ENCODE measurements around the gene PID1.

Gene PID1

GRCh38 chr2:229153267-229153666 is 117.8 kb downstream of the PID1 start:
- in situ Hi-C loops (cut with MboI; ENCODE audit: low sequenced_read_pairs, unreplicated experiment), result no loop called here
- DNase-seq (ENCODE audit: low spot score), result no peak
- TF ChIP-seq CTCF (IDR thresholded peaks at IDR 0.05; ENCODE audit: borderline replicate concordance, control extremely low read depth, extremely low read depth, insufficient read depth, missing control alignments), result no peak

- no peak for TF ChIP-seq CTCF (IDR thresholded peaks at IDR 0.05; ENCODE audit: borderline replicate concordance, control extremely low read depth, extremely low read depth, insufficient read depth, missing control alignments)
- DNase-seq (ENCODE audit: low spot score), result no peak
- in situ Hi-C loops (cut with MboI; ENCODE audit: low sequenced_read_pairs, unreplicated experiment), result no loop called here
Measured at GRCh38 chr2:229152674-229153073, 118.4 kb downstream of the PID1 start.

DNA sequence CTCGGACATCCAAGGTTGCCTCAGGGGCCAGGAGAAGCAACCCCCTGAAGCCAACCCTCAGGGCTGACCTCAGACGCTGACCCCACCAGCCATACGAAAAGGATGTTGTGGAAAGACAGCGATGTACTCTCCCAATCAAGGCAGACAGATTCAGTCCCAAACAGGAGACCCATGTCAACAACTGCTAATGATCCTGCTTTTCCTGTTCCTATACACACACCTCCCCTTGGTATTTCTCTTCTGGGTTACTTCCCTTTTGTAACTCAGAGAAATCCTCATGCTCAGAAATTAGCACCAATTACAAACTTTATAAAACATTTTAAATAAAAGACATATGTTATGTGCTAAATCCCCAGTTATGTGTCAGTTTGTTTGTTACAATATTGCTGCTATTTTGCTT is 120.8 kb downstream of the PID1 start:
- no peak for DNase-seq (ENCODE audit: low spot score)
- no peak for TF ChIP-seq CTCF (IDR thresholded peaks at IDR 0.05; ENCODE audit: borderline replicate concordance, control extremely low read depth, extremely low read depth, insufficient read depth, missing control alignments)
- in situ Hi-C loops (cut with MboI; ENCODE audit: low sequenced_read_pairs, unreplicated experiment), result no loop called here

GRCh38 chr2:229141424-229142025 is 129.6 kb downstream of the PID1 start:
- DNase-seq (ENCODE audit: low spot score), result no peak
- in situ Hi-C loops (cut with MboI; ENCODE audit: low sequenced_read_pairs, unreplicated experiment), result no loop called here
- no peak for TF ChIP-seq CTCF (IDR thresholded peaks at IDR 0.05; ENCODE audit: borderline replicate concordance, control extremely low read depth, extremely low read depth, insufficient read depth, missing control alignments)

DNA sequence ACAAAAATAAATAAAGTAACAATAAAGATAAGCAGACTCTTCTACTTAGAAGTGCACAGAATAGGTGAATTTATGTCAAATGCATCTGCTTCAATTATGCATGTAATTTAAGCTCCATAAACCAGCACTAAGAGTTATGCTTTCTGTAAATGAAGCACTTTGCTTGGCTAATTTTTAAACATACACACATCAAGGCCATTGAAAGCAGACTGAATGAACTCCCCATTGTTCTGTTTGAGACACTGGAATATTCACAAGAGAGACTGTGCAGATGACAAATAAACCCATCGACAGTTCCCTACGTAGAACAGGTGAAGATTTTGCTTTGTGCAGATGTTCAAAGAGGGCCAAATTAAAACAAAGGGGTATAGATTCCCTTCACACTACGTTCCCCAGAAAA is 133.4 kb downstream of the PID1 start:
- no peak for DNase-seq (ENCODE audit: low spot score)
- no peak for TF ChIP-seq CTCF (IDR thresholded peaks at IDR 0.05; ENCODE audit: borderline replicate concordance, control extremely low read depth, extremely low read depth, insufficient read depth, missing control alignments)
- in situ Hi-C loops (cut with MboI; ENCODE audit: low sequenced_read_pairs, unreplicated experiment), result no loop called here

DNA sequence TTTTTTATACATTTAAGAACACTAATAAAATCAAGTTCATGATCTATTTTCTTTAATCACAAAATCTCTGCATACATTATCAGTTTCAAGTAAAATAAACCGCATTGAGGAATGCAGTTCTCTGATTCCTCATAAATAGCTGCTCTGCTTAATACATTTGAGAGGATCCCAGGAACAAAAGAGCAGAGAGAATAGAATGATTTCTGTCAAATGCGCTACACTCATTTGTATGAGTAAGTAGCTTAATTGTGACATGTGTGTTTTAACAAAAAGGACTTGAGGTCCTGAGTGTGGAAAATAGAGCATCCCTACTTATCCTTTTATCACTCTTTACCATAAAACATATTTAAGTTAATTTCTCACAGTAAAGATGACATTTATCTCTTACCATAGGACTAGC is 134.0 kb downstream of the PID1 start:
- no peak for DNase-seq (ENCODE audit: low spot score)
- no peak for TF ChIP-seq CTCF (IDR thresholded peaks at IDR 0.05; ENCODE audit: borderline replicate concordance, control extremely low read depth, extremely low read depth, insufficient read depth, missing control alignments)
- in situ Hi-C loops (cut with MboI; ENCODE audit: low sequenced_read_pairs, unreplicated experiment), result no loop called here
